Skin of body (tissue), 2 donors: ENCODE data around the gene TRIM75. TPM values are rescaled to one million over a fixed set of nuclear protein-coding genes. Genes with fewer than 3 reads are reported as not detected.
"Not testable (repeated sequence)": the region's sequence is repeated elsewhere in the genome, so short reads cannot be mapped to it uniquely, and the experiment has no call there.

Source experiments
- DNase-seq: peaks from one replicate; lab custom pipeline; 2025; lab: John Stamatoyannopoulos, UW
- total RNA-seq: library from RNA; depleted of rRNA; stranded (reverse); fragments of >200 nt; gene quantifications from one replicate; pipeline ENCODE4 v1.2.3, GENCODE V29; 2014

TRIM75 gene
- total RNA-seq: not detected

DNA sequence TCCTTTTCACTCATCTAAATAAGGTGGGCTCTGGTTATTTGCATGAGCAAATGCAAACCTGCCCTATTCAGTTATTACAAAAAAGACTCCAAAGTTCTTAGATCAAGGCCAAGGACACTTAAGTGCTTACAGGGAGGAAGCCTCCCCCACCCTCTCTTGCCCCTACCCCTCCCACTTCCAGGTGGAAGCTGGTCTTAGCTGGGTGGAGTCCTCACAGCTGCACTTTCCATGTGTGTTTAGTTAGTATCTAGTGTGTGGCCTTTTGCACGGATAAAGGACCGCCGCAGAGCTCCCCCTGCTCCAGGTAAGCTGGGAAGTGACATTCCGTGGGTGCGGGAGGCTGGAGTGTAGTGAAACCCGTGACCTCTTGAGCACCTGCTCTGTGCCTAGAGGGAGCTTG lies at the start of gene TRIM75:
Gene TRIM75 (plus strand): TSS at position 222 of the 400 bp plus-strand sequence. CDS start 5,282 bp downstream, outside the sequence.
- DNase-seq: no peak

DNA sequence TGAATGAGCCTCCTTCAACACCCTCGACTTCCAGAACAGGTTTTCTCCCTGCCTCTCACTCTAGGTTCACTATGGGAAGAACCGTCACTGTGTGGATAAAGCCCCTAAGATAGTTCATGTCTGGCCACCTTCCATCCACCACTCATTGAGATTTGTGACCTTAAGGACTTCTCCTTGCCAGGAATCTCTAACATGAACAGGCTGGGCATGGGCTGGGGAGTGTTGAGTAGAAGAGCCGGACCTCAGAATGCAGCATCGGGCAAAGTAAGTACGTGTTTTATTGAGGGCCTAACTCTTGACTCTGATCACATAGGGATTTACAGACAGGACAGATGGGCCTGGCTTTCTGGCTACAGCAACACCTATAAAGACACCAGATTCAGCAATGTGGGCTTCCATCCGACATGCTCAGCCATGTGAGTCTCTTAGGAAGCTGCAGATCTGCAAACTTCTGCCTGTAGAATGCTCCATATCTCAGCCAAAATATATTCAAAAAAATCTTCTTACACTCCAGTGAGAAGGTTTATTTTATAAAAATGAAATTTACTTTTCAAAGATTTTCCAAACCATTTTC lies 48.2 kb upstream of the TRIM75 start:
- no peak for DNase-seq

DNA sequence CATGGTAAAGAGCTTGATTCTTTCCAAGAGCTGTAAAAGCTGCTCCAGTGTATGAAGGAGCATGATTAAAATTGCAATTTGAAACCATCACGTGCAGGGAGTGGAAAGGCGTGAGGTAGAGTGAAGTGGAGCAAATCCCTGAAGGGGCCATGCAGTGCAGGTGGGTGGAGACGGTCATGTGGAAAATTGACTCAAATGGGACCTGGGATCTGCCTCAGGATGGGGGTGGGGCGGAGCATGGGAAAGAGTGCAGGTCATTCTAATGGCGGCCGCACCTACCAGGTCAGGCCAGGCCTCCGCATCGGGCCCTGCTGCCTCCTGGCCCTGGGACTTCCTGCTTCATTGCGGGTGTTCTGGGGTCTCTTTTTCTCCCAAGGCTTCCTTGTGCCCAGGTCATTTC lies 47.2 kb upstream of the TRIM75 start:
- DNase-seq: no peak

DNA sequence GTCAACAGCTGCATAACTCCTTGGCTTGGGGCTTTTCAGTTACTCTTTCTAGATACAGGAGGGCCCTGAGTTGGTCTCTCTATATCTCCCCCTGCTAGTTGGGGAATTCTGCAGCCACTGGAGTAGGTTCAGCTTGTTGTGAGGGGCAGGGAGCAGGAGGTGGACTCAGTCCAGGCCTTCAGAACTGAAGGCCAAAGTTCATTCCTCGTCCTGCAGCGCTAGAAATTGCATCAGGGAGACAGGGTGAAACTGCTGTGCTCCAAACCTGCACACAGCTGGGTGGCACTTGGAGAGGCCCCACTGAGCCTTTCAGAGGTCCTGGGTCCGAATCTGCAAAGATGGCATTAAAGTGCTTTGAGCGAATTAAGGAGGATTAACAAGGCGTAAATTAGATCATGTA lies 46.8 kb upstream of the TRIM75 start:
- DNase-seq: no peak

DNA sequence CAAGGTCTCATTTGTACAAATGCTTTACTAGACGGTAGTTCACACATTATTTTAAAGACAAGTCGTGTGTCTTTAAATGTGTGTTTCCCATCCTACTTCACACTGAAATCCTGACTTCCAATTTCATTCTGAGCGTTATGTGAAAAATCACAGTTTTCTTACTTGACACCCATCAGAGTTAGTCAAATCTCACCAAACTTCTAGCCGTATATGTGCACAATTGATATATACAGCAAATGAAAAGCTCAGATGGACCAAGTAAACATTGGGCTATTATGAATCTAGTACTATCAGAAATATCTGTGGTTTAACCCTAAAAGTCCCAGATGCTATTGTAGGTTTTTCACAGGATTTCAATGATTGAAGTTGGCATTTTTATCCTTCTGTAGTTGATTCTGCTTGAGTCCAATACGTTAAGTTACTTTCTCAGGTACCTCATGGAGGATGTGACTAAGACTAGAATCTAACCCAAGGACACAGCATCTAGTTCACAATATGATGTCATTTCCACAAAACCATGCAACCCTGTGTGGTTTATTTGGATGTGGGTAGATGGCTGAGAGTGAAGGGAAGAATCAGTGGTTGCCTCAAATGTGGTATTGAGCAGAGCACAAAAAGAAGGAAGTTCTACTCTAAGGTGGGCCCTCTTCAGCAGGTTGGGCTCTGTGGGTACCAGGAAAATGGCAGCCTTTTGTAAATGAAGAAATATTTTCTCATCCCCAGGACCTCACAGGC lies 44.0 kb upstream of the TRIM75 start:
- DNase-seq: no peak

DNA sequence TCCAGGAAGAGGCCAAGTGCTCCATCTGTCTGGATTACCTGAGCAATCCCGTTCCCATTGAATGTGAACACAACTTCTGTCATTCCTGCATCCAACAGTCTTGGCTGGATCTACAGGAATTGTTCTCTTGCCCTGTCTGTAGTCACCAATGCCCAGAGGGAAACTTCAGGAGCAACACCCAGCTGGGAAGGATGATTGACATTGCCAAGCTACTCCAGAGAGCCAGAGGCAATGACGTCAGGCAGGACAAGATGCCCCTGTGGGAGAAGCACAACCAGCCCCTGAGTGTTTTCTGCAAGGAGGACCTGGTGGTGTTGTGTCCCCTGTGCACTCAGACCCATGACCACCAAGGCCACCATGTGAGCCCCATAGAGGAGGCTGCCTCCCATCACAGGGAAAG lies 43.2 kb upstream of the TRIM75 start:
- DNase-seq: no peak

DNA sequence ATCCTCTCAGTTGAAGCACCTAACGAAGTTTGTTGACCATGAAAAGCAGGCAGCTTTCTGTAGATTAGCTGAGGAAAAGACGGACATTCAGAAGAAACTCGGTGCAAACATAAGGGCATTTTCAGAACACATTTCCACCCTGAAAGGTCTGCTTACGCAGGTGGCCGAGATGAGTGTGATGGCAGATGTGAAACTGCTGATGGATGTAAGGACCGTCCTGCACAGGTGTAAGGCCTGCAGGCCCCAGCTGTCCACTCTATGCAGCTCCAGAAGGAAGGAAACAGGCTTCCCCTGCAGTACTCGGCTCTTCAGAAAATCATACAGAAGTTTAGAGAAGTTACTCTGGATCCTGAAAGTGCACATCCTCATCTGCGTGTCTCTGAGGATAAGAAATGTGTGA lies 42.7 kb upstream of the TRIM75 start:
- no peak for DNase-seq

DNA sequence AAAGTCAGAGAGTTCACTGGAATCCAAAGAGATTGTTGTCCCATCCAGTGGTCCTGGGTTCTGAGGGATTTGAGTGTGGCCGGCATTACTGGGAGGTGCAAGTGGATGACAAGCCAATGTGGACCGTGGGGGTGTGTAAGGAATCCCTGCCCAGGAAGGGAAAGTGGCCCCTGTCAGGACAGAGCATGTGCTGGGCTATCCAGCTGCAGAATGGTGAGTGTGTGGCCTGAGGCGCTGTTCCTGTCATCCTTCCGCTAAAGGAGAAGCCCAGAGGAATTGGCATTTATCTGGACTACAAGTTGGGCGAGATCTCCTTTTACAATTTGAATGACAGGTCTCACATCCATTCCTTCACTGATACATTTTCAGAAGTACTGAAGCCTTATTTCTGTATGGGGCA lies 42.3 kb upstream of the TRIM75 start:
- DNase-seq: no peak

DNA sequence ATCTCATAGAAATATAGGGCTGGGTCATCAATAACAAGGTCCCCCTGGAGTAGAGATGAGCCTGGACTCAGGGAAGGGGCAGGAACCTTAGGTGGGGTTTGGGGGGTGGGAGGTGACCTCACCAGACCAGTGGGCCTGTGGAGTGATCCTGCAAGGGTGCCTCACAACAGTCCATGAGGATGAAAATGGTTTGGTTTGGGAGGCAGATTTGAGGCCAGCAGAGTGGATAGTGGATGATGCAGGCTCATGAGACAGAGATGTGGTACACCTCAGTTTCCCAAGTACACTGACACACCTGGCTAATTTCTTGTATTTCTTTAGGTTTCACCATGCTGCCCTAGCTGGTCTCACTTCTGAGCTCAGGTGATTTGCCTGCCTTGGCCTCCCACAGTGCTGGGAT lies 40.0 kb upstream of the TRIM75 start:
- no peak for DNase-seq

DNA sequence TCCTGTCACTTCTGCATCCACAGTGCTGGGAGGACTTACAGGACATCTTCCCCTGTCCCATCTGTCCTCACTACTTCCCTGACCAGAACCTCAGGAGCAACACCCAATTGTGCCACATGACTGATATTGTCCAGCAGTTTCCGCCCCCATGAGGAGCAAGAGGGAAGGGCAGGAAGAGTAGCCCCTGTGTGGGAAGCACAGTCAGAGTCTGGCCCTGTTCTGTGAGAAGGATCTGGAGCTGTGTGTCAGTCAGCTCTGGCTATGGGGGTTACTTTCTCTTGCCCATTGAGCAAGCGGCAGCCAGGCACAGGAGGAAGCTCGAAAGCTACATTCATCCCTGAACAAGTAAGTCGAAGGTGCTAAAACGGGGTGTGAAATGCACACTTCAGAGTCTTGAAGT lies 36.7 kb upstream of the TRIM75 start:
- no peak for DNase-seq

DNA sequence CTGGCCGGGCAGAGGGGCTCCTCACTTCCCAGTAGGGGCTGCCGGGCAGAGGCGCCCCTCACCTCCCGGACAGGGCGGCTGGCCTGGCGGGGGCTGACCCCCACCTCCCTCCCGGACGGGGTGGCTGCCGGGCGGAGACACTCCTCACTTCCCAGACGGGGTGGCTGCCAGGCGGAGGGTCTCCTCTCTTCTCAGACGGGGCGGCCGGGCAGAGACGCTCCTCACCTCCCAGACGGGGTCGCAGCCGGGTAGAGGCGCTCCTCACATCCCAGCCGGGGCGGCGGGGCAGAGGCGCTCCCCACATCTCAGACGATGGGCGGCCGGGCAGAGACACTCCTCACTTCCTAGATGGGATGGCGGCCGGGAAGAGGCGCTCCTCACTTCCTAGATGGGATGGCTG lies 33.7 kb upstream of the TRIM75 start:
- not testable (repeated sequence) for DNase-seq

DNA sequence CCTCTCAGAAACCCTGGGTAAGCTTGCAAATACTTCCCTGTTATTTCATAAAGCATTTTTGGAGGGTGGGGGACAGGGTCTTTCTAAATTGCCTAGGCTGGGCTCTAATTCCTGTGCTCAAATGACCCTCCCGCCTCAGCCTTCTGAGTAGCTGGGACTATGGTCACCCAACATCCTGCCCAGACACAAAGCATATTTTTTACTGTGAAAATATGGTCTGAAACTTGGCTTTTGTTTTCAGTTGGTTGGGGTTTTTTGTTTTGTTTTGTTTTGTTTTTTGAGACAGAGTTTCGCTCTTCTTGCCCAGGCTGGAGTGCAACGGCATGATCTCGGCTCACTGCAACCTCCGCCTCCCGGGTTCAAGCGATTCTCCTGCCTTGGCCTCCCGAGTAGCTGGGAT lies 27.9 kb upstream of the TRIM75 start:
- DNase-seq: not testable (repeated sequence)

DNA sequence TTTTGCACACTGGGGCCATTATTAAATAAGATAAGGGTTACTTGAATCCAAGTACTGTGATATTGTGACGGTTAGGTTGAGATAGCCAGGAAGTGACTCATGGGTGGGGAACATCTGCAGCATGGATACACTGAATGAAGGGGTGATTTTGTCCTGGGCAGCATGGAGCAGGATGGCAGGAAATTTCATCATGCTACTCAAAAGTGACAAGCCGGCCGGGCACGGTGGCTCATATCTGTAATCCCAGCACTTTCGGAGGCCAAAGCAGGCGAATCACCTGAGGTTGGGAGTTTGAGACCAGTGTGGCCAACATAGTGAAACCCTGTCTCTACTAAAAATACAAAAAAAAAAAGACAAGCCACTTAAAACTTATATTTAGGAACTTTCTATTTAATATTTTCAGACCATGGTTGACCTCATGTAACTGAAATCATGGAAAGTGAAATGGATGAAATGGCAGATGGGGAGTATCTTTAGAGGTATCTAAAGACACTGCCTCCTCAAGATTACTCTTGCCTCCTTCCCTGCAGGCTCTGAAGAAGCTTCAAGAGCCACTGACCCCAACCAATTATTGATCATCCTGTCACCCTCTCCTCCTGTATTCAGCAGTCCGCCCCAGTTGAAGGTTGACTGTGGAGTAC lies 25.8 kb upstream of the TRIM75 start:
- no peak for DNase-seq

DNA sequence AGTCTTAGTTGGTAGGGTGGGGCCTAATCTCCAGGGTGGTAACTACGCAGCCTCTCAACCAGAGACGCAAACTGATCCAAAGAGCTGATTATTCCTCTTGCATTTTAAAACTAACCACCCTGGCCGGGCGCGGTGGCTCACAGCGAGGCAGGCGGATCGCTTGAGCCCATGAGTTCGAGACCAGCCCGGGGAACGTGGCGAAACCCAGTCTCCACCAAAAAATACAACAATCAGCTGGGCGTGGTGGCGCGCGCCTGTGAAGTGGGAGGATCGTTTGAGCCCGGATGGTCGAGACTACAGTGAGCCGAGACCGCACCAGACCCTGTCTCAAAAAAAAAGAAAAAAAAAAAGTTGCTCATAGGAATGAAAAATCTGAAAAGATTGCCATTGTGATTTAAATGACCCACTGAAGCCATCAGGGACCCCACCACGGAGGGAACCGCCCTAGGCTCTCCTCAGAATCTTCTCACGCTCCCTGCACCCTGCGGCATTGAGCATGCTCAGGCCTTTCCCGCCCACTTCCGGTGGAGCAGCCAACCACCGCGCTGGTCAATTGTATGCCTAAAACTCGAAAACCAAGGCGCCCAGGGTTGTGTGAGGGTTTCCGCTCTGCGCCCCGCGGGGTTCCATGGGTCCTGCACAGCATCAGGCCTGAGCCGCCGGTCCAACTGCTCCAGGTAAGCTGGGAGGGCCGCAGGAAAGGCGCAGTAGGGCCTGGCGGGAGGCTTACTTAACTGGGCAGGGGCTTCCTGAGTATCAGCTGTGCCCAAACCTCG lies 22.0 kb upstream of the TRIM75 start, which contains the start of gene TRIM60:
Gene TRIM60 (plus strand): TSS at position 564 of the 776 bp plus-strand sequence. CDS start 8,074 bp downstream, outside the sequence.
- no peak for DNase-seq

DNA sequence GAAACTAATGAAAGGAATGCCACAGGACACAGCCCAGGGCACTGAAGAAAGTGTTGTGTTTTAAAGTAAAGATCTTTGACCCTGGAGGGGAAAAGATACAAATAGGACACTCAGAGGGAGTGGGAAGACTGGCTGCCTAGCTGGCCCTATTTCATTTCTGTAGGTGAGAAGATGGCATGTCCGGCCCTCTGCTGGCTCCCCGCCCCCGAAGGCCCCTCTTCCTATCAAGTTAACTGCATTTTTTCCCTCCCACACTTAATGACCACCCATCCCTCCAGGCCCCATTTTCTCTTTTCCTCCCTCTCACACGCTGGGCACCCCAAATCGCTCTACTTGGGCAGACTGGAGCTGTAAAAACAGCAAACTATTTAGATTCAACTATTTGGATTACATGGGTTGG lies 5.5 kb upstream of the TRIM75 start:
- no peak for DNase-seq

DNA sequence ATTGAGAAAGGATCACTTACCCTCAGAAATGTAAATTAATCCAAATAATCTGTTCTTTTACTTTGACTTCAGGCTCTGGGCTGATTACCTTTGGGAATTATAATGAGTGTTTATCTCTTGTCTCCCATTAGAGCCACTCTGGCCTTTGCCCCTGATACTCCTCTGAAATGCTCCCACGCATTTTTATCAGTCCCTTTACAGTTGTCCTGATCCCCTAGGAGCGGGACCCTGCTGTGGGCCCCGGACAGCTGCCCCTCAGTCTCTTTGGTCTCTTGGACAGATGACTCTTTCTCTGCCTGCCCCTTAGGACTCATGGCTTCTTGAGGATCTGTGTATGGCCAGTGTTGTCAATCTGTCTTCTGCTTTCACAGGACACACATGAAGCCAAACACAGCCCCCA lies 1.0 kb upstream of the TRIM75 start:
- no peak for DNase-seq

DNA sequence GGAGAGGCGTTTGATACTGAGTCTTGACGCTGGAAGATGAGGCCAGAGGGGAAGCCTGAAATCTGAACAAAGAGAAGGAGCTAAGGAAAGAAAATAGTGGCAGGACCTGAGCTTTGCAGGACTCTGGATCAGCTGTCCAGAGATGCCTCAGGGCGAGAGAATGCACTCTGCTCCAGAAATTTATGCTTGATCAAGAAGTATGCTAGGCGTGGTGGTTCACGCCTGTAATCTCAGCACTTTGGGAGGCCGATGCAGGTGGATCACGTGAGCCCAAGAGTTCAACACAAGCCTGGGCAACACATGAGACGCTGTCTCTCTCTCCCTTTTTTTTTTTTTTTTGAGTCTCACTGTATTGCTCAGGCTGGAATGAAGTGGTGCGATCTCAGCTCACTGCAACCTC lies 1.9 kb downstream of the TRIM75 start:
- DNase-seq: no peak

DNA sequence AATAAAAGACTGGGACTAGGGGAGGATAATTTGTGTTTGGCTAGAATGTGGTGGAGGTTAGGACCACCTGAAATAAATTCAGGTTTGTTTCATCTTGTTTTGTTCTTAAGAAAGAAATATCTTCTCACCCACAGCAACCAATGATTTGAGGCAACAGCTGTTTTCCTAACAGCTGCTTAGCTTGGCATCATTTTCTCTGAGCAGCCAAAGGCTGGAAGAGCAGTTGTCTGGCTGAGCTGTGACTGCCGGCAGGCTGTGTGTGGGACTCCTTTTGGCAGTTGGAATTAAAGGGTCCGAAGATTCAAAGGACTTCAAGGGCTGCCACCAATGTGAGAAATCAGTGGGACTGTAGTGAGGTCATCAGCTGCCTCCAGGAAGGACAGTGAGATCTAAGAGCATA lies 5.0 kb downstream of the TRIM75 start:
- no peak for DNase-seq

DNA sequence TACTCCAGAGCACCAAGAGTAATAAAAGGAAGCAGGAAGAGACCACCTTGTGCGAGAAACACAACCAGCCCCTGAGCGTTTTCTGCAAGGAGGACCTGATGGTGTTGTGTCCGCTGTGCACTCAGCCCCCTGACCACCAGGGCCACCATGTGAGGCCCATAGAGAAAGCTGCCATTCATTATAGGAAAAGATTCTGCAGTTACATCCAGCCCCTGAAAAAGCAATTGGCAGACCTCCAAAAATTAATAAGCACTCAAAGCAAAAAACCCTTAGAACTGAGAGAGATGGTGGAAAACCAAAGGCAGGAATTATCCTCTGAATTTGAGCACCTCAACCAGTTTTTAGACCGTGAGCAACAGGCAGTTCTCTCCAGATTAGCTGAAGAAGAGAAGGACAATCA lies 5.7 kb downstream of the TRIM75 start:
- no peak for DNase-seq

DNA sequence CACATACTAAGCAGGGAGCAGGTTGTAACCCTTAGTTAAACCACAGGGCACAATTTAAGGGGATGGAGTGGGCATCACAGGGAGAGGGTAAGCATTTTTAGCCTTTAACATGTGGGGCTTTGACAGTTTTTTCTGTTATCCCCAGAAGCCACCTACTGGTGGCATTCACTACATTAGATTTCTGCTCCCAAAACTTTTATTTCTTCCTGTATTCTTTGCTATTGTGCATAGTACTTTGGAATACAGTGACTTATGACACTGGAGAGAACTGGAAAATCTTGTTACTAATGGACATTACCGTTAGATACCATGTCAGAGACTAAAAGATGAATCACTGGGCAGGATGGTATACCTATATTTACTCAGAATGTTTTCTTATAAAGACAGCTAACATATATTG lies 7.3 kb downstream of the TRIM75 start:
- DNase-seq: no peak

DNA sequence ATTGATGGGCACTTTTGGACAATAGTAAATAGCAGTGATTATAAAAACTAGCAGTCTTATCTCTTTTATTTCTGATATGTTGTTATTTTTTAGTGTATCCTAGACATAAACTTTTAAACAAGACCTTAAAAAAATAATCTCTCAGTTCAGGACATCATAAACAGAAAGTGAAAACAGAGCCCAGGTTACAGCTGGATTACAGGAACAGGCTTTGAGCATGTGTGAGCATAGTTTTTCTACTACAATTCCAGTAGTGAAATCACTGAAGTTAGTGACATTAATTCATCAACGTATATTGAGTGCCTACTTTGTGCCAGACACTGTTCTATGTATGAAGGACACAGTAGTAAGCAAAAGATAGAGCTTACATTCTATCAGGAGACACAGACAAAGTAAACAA lies 16.9 kb downstream of the TRIM75 start:
- no peak for DNase-seq

DNA sequence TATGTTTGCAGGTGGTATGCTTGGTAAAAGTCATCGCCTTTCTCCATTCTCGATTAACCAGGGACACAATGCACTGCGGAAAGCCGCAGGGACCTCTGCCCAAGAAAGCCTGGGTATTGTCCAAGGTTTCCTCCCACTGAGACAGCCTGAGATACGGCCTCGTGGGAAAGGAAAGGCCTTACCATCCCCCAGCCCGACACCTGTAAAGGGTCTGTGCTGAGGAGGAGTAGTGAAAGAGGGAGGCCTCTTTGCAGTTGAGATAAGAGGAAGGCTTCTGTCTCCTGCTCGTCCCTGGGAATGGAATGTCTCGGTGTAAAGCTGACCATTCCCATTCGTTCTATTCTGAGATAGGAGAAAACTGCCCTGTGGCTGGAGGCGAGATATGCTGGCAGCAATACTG lies 19.7 kb downstream of the TRIM75 start:
- DNase-seq: not testable (repeated sequence)
